ENCODE data around the gene RAP2B. TPM values are rescaled to one million over a fixed set of nuclear protein-coding genes. Genes with fewer than 3 reads are reported as not detected.

Gene RAP2B
- total RNA-seq, 1 donor, result 20.3 TPM

- no peaks in the 10 kb centered on the region for H3K9me3 ChIP-seq (ENCODE audit: low read depth, low read length)
- H4K20me1 ChIP-seq (ENCODE audit: insufficient read depth, low read length), result no peaks in the 10 kb centered on the region
- H3K4me3 ChIP-seq (ENCODE audit: insufficient read depth, low read length), result no peak overlapping the region
- no peak overlapping the region for H3K4me2 ChIP-seq (ENCODE audit: insufficient read depth, low read length)
- no peaks in the 10 kb centered on the region for H3K36me3 ChIP-seq (ENCODE audit: insufficient read depth, low read length)
- no peak for DNase-seq (ENCODE audit: insufficient read length, low spot score, missing footprints)
- H2AFZ ChIP-seq (ENCODE audit: low read length), result no peak overlapping the region
- no peaks in the 10 kb centered on the region for H3K4me1 ChIP-seq (ENCODE audit: insufficient read depth, low read length)
- no peaks in the 10 kb centered on the region for H3K27me3 ChIP-seq (ENCODE audit: insufficient read depth, low read length)
- TF ChIP-seq, protein P1, sequence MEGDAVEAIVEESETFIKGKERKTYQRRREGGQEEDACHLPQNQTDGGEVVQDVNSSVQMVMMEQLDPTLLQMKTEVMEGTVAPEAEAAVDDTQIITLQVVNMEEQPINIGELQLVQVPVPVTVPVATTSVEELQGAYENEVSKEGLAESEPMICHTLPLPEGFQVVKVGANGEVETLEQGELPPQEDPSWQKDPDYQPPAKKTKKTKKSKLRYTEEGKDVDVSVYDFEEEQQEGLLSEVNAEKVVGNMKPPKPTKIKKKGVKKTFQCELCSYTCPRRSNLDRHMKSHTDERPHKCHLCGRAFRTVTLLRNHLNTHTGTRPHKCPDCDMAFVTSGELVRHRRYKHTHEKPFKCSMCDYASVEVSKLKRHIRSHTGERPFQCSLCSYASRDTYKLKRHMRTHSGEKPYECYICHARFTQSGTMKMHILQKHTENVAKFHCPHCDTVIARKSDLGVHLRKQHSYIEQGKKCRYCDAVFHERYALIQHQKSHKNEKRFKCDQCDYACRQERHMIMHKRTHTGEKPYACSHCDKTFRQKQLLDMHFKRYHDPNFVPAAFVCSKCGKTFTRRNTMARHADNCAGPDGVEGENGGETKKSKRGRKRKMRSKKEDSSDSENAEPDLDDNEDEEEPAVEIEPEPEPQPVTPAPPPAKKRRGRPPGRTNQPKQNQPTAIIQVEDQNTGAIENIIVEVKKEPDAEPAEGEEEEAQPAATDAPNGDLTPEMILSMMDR (IDR thresholded peaks at IDR 0.05; ENCODE audit: extremely low read depth, low read depth, low read length), result no peak
- H3K27ac ChIP-seq (ENCODE audit: low read depth, low read length), result no peak overlapping the region
- peaks cover 11% of the 10 kb centered on the region for H3K79me2 ChIP-seq (ENCODE audit: insufficient read depth, low read length)
These were observed 3.8 kb upstream of the RAP2B start for GRCh38 chr3:153158189-153158588.

DNA sequence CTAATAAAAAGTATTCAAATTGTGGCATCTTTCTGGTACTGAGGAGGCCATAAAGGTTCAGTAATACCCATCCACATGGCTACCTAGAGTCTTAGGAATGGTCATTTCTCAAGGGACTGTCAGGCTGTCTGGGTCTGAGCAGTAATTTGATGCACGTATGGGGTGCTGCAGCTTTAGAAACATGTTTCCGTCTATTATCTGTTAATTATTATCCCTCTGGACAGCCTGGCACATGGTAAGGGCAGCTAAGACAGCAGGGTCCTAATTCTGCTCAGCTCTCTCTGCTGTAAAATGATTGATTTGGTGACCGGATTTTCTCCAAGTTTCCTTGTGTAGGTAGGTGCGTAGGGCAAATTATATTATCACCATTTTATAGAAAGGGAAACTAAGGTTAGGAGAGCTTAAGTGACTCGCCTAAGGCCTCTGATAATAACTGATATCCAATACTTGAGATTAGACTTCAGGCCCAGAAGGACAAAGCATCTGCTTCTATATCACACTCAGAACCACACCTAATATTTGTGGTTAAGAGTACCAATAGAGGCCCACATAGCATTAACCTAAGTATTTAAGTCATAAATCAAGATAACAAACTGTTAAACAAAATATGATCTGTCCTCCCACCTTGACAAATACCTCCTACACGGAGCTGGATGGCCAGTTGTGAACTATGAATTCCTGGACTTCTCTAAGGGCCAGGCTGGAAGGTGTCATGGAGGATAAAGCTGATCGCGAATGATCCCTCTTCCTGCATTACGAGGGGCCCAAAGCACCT, 2.9 kb upstream of the RAP2B start:
- Histone ChIP-seq H3K9me3 (ENCODE audit: low read depth, low read length) (no peaks in the 10 kb centered on the region), H4K20me1 (ENCODE audit: insufficient read depth, low read length) (peaks cover 5% of the 10 kb centered on the region), H3K27ac (ENCODE audit: low read depth, low read length) (no peak overlapping the region), H3K4me2 (ENCODE audit: insufficient read depth, low read length) (no peak overlapping the region), H3K79me2 (ENCODE audit: insufficient read depth, low read length) (peaks cover 21% of the 10 kb centered on the region), H3K4me1 (ENCODE audit: insufficient read depth, low read length) (no peaks in the 10 kb centered on the region), H3K27me3 (ENCODE audit: insufficient read depth, low read length) (no peaks in the 10 kb centered on the region), H3K36me3 (ENCODE audit: insufficient read depth, low read length) (no peaks in the 10 kb centered on the region), H2AFZ (ENCODE audit: low read length) (no peak overlapping the region), H3K4me3 (ENCODE audit: insufficient read depth, low read length) (no peak overlapping the region)
- TF ChIP-seq, protein P1 (IDR thresholded peaks at IDR 0.05; ENCODE audit: extremely low read depth, low read depth, low read length), result no peak
- no peak for DNase-seq (ENCODE audit: insufficient read length, low spot score, missing footprints)

GRCh38 chr3:153159771-153160397, 2.1 kb upstream of the RAP2B start:
- H3K79me2 ChIP-seq (ENCODE audit: insufficient read depth, low read length), result peaks cover 28% of the 10 kb centered on the region
- H3K27ac ChIP-seq (ENCODE audit: low read depth, low read length), result peak overlapping the region; percentile 92
- no peaks in the 10 kb centered on the region for H3K36me3 ChIP-seq (ENCODE audit: insufficient read depth, low read length)
- TF ChIP-seq, protein P1 (IDR thresholded peaks at IDR 0.05; ENCODE audit: extremely low read depth, low read depth, low read length), result no peak
- no peaks in the 10 kb centered on the region for H3K27me3 ChIP-seq (ENCODE audit: insufficient read depth, low read length)
- peaks cover 12% of the 10 kb centered on the region for H4K20me1 ChIP-seq (ENCODE audit: insufficient read depth, low read length)
- peak; percentile 75 for DNase-seq (ENCODE audit: insufficient read length, low spot score, missing footprints)
- H3K4me2 ChIP-seq (ENCODE audit: insufficient read depth, low read length), result peak overlapping the region; percentile 100
- H3K4me1 ChIP-seq (ENCODE audit: insufficient read depth, low read length), result peaks cover 6% of the 10 kb centered on the region
- peak overlapping the region; percentile 95 for H3K4me3 ChIP-seq (ENCODE audit: insufficient read depth, low read length)
- H3K9me3 ChIP-seq (ENCODE audit: low read depth, low read length), result no peaks in the 10 kb centered on the region
- H2AFZ ChIP-seq (ENCODE audit: low read length), result peak overlapping the region; percentile 96

DNA sequence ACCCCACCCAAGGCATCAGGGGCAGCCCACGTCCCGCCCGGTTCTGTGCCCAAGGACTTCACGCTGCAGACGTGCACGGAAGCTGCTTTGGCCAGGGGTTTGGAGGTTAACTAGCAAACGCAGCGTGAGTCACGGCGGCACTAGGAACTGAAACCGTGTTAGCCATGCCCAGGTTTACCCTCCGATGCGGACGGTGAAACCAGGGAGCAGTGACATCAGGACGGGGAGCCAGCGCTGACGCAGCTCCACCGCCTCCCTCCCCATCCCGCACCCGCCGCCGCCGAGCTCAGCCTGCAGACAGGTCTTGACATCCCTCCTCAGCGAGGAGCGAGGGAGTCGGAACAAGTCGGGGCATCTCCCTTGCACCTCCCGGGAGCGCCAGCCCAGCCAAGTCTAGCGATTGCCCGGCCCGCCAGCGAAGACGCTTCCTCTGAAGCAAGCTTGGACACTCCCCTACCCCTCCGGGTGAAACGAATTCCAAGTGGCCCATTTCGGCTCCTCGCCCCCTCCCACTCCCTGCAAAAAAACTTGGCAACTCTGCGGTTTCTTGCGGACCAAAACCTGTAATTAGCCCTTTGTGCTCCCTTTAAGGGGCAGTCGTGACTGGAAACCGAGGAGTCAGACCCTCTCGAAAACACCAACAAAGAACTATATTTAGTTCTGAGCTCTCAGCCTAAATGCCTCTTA, 1.4 kb upstream of the RAP2B start:
- H3K9me3 ChIP-seq (ENCODE audit: low read depth, low read length), result no peaks in the 10 kb centered on the region
- peaks cover 11% of the 10 kb centered on the region for H3K4me1 ChIP-seq (ENCODE audit: insufficient read depth, low read length)
- H4K20me1 ChIP-seq (ENCODE audit: insufficient read depth, low read length), result peaks cover 17% of the 10 kb centered on the region
- H3K27ac ChIP-seq (ENCODE audit: low read depth, low read length), result peak overlapping the region; percentile 92
- peaks cover 35% of the 10 kb centered on the region for H3K79me2 ChIP-seq (ENCODE audit: insufficient read depth, low read length)
- DNase-seq (ENCODE audit: insufficient read length, low spot score, missing footprints), result peak; percentile 94
- peak overlapping the region; percentile 100 for H3K4me2 ChIP-seq (ENCODE audit: insufficient read depth, low read length)
- H2AFZ ChIP-seq (ENCODE audit: low read length), result peak overlapping the region; percentile 96
- peak overlapping the region; percentile 95 for H3K4me3 ChIP-seq (ENCODE audit: insufficient read depth, low read length)
- TF ChIP-seq, protein P1 (IDR thresholded peaks at IDR 0.05; ENCODE audit: extremely low read depth, low read depth, low read length), result no peak
- no peaks in the 10 kb centered on the region for H3K36me3 ChIP-seq (ENCODE audit: insufficient read depth, low read length)
- H3K27me3 ChIP-seq (ENCODE audit: insufficient read depth, low read length), result no peaks in the 10 kb centered on the region

All from osteoblast (primary cell).